Nephron (organoid): ENCODE data around the gene SLFN14.

Experiments used
- H3K27ac Mint-ChIP-seq, 3 experiments: 2 replicates each; pipeline ENCODE4 v1.8.0; 2020; ENCODE audit warnings: mixed read lengths in 3 of 3, mild to moderate bottlenecking in 2 of 3, moderate library complexity in 1 of 3
- H3K27me3 Mint-ChIP-seq: 2 replicates; pipeline ENCODE4 v1.8.0; 2021; ENCODE audit warnings: low read depth, mild to moderate bottlenecking, moderate library complexity, mixed read lengths
- H3K36me3 Mint-ChIP-seq: 2 replicates; pipeline ENCODE4 v1.8.0; 2020; ENCODE audit warnings: low read depth, mixed read lengths
- H3K4me1 Mint-ChIP-seq: 2 replicates; pipeline ENCODE4 v1.8.0; 2020; ENCODE audit warnings: mixed read lengths
- H3K4me3 Mint-ChIP-seq, 3 experiments: 2 replicates each; pipeline ENCODE4 v1.8.0; 2020; ENCODE audit warnings: mild to moderate bottlenecking in 3 of 3, mixed read lengths in 3 of 3, moderate library complexity in 2 of 3
- H3K9me3 Mint-ChIP-seq: 2 replicates; pipeline ENCODE4 v1.8.0; 2020; ENCODE audit warnings: mixed read lengths
- TF ChIP-seq, protein P1 (sequence below), 3 experiments: fragments of 200-600 bp; sonication (generic); IDR thresholded peaks; one replicate each; pipeline ENCODE4 v1.5.0; 2021; ENCODE audit warnings: antibody characterized with exemption in 3 of 3; ENCODE audit not compliant: unreplicated experiment in 3 of 3

The SLFN14 gene

DNA sequence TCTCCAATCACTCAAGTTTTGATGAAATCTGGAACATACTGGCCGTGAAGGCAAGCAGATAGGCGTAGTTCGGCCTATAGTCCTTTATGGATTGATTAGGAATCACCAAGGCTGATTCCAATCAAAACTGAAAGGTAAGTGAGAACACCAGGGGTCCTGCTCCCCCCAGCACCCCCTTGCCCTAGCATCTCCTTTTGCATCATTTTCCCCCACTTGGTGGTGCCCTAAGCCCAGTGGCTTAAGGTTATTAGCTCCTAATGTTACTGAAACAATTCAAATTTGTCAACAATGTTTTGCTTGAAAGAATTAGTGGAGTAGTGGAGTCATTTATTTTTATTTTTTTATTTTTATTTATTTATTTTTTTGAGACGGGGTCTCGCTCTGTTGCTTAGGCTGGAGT lies 4.9 kb downstream of the SLFN14 start:
- Mint-ChIP-seq H3K27ac (no peak overlapping the region), H3K4me3 (no peak overlapping the region), H3K9me3 (no peaks in the 10 kb centered on the region), H3K27me3 (peaks cover 41% of the 10 kb centered on the region), H3K36me3 (no peaks in the 10 kb centered on the region), H3K4me1 (no peaks in the 10 kb centered on the region)
- TF ChIP-seq, protein P1, sequence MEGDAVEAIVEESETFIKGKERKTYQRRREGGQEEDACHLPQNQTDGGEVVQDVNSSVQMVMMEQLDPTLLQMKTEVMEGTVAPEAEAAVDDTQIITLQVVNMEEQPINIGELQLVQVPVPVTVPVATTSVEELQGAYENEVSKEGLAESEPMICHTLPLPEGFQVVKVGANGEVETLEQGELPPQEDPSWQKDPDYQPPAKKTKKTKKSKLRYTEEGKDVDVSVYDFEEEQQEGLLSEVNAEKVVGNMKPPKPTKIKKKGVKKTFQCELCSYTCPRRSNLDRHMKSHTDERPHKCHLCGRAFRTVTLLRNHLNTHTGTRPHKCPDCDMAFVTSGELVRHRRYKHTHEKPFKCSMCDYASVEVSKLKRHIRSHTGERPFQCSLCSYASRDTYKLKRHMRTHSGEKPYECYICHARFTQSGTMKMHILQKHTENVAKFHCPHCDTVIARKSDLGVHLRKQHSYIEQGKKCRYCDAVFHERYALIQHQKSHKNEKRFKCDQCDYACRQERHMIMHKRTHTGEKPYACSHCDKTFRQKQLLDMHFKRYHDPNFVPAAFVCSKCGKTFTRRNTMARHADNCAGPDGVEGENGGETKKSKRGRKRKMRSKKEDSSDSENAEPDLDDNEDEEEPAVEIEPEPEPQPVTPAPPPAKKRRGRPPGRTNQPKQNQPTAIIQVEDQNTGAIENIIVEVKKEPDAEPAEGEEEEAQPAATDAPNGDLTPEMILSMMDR (IDR thresholded peaks at IDR 0.05; ENCODE audit: unreplicated experiment in 3 of 3): no peak

DNA sequence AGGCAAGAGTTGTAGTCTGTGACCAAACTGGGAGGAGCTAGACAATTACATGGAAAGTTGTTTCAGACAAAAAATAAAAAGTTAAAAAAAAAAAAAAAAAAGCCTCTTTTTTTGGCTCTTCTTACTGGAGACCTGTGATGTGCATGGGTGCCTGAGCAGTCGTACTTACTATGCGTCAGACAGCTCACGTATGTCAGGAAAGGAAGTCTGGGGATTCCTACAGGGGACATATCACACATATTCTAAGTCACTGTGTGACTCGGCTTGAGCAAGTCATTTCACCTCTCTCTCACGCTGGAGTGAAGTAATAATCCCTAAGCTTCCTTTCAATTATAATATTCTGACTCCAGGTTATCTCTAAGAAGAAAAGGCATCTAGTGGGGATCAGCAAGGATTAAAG lies 6.0 kb downstream of the SLFN14 start:
- Mint-ChIP-seq H3K4me1 (no peaks in the 10 kb centered on the region), H3K27me3 (peaks cover 46% of the 10 kb centered on the region), H3K36me3 (no peaks in the 10 kb centered on the region), H3K27ac (no peak overlapping the region), H3K9me3 (no peaks in the 10 kb centered on the region), H3K4me3 (no peak overlapping the region)
- TF ChIP-seq, protein P1 (IDR thresholded peaks at IDR 0.05; ENCODE audit: unreplicated experiment in 3 of 3): no peak

DNA sequence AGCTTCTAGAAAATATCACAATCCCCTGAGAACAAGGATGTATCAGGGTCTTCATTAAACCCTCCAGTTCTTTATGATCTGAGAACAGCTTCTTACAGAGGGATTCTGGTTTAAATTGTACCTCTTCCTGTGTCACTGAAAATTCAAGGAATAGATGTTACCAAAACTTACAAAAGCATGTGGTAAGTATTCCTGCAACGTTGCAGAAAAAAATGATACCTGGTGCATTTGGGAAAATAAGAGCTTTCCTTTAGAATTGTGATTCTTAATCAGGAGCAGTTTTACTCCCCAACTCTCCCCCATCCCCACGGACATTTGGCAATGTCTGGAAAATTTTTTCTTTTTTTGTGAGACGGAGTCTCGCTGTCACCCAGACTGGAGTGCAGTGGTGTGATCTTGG lies 7.3 kb downstream of the SLFN14 start:
- no peak overlapping the region for H3K4me3 Mint-ChIP-seq
- no peaks in the 10 kb centered on the region for H3K36me3 Mint-ChIP-seq
- H3K27me3 Mint-ChIP-seq: peaks cover 55% of the 10 kb centered on the region
- TF ChIP-seq, protein P1 (IDR thresholded peaks at IDR 0.05; ENCODE audit: unreplicated experiment in 3 of 3): no peak
- no peaks in the 10 kb centered on the region for H3K9me3 Mint-ChIP-seq
- no peak overlapping the region for H3K27ac Mint-ChIP-seq
- H3K4me1 Mint-ChIP-seq: no peaks in the 10 kb centered on the region

GRCh38 chr17:35548978-35549377 lies 11.6 kb downstream of the SLFN14 start:
- Mint-ChIP-seq H3K9me3 (no peaks in the 10 kb centered on the region), H3K4me1 (no peaks in the 10 kb centered on the region), H3K36me3 (no peaks in the 10 kb centered on the region), H3K27me3 (peaks cover 69% of the 10 kb centered on the region), H3K4me3 (no peak overlapping the region), H3K27ac (no peak overlapping the region)
- TF ChIP-seq, protein P1 (IDR thresholded peaks at IDR 0.05; ENCODE audit: unreplicated experiment in 3 of 3): no peak

- Mint-ChIP-seq H3K36me3 (no peaks in the 10 kb centered on the region), H3K4me3 (no peak overlapping the region), H3K9me3 (no peaks in the 10 kb centered on the region), H3K27ac (no peak overlapping the region), H3K4me1 (no peaks in the 10 kb centered on the region), H3K27me3 (peaks cover 65% of the 10 kb centered on the region)
- TF ChIP-seq, protein P1 (IDR thresholded peaks at IDR 0.05; ENCODE audit: unreplicated experiment in 3 of 3): no peak
These were observed 12.3 kb downstream of the SLFN14 start for GRCh38 chr17:35548208-35548810.

DNA sequence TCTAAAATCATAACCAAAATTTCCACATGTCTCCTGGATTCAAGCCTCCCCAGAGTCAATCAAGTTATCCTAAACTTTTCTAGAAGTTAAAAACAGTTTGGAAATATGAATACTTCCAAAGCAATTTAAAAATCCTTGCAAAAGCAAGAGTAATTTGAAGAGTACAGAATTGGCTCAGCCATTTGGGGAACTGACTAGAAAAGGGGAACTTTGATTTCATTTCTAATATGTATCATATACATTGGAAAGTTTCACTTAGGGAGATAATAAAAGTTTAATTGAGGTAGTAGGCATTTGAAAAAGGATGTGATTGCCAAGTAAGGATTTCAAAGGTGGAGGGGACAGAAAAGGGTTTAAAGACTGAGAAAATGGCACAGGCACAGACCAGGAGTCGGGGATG lies 14.1 kb downstream of the SLFN14 start:
- TF ChIP-seq, protein P1 (IDR thresholded peaks at IDR 0.05; ENCODE audit: unreplicated experiment in 3 of 3): no peak
- H3K4me3 Mint-ChIP-seq: no peak overlapping the region
- H3K36me3 Mint-ChIP-seq: no peaks in the 10 kb centered on the region
- H3K27me3 Mint-ChIP-seq: peaks cover 53% of the 10 kb centered on the region
- no peaks in the 10 kb centered on the region for H3K4me1 Mint-ChIP-seq
- H3K27ac Mint-ChIP-seq: no peak overlapping the region
- H3K9me3 Mint-ChIP-seq: no peaks in the 10 kb centered on the region
